Glutamatergic neuron (in vitro differentiated cells): Measurements from ENCODE around the gene AGPS. TPM values are rescaled to one million over a fixed set of nuclear protein-coding genes. Genes with fewer than 3 reads are reported as not detected.

ENCODE experiments used
- DNase-seq: peaks from one replicate; pipeline ENCODE4 v3.0.0; 2022
- H3K27ac Mint-ChIP-seq: one replicate; pipeline ENCODE4 v1.8.0; 2020; ENCODE audit warnings: mild to moderate bottlenecking, mixed read lengths, inconsistent platforms; ENCODE audit not compliant: unreplicated experiment
- H3K27me3 Mint-ChIP-seq: one replicate; pipeline ENCODE4 v1.8.0; 2020; ENCODE audit warnings: mild to moderate bottlenecking, moderate library complexity, mixed read lengths, inconsistent platforms; ENCODE audit not compliant: unreplicated experiment
- H3K36me3 Mint-ChIP-seq: one replicate; pipeline ENCODE4 v1.8.0; 2020; ENCODE audit warnings: mild to moderate bottlenecking, mixed read lengths, inconsistent platforms; ENCODE audit not compliant: unreplicated experiment
- H3K4me1 Mint-ChIP-seq: one replicate; pipeline ENCODE4 v1.8.0; 2020; ENCODE audit warnings: mild to moderate bottlenecking, low read depth, mixed read lengths, inconsistent platforms; ENCODE audit not compliant: unreplicated experiment
- H3K4me3 Mint-ChIP-seq: one replicate; pipeline ENCODE4 v1.8.0; 2020; ENCODE audit warnings: mild to moderate bottlenecking, mixed read lengths, inconsistent platforms; ENCODE audit not compliant: unreplicated experiment
- H3K9me3 Mint-ChIP-seq: one replicate; pipeline ENCODE4 v1.8.0; 2020; ENCODE audit warnings: mild to moderate bottlenecking, moderate library complexity, mixed read lengths, inconsistent platforms; ENCODE audit not compliant: unreplicated experiment
- total RNA-seq: library from RNA; stranded (reverse); fragmentation: NEBNext Ultra II Directional; extraction: Animal tissue kit (Norgen Biotek cat#: 25700); gene quantifications from one replicate; pipeline ENCODE4 v1.2.1, GENCODE V29; 2021; ENCODE audit not compliant: unreplicated experiment
- TF ChIP-seq, protein P1 (sequence below): fragments of 200-600 bp; sonication (generic); IDR thresholded peaks from one replicate; pipeline ENCODE4 v1.5.0; 2021; ENCODE audit not compliant: partially characterized antibody, unreplicated experiment

Gene AGPS
- total RNA-seq, 1 donor from 2014 or later: 50.8 TPM

GRCh38 chr2:177433402-177433801 lies 40.8 kb downstream of the AGPS start:
- H3K9me3 Mint-ChIP-seq: peaks cover 3% of the 10 kb centered on the region
- no peak for DNase-seq
- H3K4me3 Mint-ChIP-seq: no peak overlapping the region
- H3K27me3 Mint-ChIP-seq: no peaks in the 10 kb centered on the region
- H3K36me3 Mint-ChIP-seq: peaks cover 26% of the 10 kb centered on the region
- no peaks in the 10 kb centered on the region for H3K4me1 Mint-ChIP-seq
- no peak overlapping the region for H3K27ac Mint-ChIP-seq
- TF ChIP-seq, protein P1, sequence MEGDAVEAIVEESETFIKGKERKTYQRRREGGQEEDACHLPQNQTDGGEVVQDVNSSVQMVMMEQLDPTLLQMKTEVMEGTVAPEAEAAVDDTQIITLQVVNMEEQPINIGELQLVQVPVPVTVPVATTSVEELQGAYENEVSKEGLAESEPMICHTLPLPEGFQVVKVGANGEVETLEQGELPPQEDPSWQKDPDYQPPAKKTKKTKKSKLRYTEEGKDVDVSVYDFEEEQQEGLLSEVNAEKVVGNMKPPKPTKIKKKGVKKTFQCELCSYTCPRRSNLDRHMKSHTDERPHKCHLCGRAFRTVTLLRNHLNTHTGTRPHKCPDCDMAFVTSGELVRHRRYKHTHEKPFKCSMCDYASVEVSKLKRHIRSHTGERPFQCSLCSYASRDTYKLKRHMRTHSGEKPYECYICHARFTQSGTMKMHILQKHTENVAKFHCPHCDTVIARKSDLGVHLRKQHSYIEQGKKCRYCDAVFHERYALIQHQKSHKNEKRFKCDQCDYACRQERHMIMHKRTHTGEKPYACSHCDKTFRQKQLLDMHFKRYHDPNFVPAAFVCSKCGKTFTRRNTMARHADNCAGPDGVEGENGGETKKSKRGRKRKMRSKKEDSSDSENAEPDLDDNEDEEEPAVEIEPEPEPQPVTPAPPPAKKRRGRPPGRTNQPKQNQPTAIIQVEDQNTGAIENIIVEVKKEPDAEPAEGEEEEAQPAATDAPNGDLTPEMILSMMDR: no peak

GRCh38 chr2:177434475-177434874 lies 41.9 kb downstream of the AGPS start:
- H3K27ac Mint-ChIP-seq: no peak overlapping the region
- H3K36me3 Mint-ChIP-seq: peaks cover 19% of the 10 kb centered on the region
- TF ChIP-seq, protein P1: no peak

DNA sequence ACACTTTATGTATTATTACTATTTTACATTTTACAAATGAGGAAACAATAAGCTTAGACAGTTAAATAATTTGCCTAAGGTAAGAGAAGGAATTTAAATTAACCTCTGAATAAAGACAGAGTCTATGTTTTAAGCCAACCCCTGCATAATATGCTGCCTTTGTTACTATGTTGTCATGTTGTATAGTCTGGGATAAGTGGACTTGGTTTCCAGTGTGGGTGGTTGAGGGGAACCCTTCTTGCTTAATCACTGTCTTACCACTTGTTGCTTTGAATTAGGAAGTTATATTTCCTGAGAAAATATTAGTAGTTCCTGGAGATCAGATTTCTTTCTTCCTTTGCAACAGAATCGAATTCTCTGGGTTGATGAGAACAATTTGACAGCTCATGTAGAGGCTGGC lies 52.6 kb downstream of the AGPS start:
- H3K4me1 Mint-ChIP-seq: no peaks in the 10 kb centered on the region
- DNase-seq: no peak
- no peak overlapping the region for H3K27ac Mint-ChIP-seq
- peaks cover 4% of the 10 kb centered on the region for H3K36me3 Mint-ChIP-seq
- TF ChIP-seq, protein P1: no peak
- H3K4me3 Mint-ChIP-seq: no peak overlapping the region
- H3K9me3 Mint-ChIP-seq: peaks cover 2% of the 10 kb centered on the region
- H3K27me3 Mint-ChIP-seq: no peaks in the 10 kb centered on the region

More at GRCh38 chr2:177434475-177434874, 41.9 kb downstream of the AGPS start:
- H3K4me3 Mint-ChIP-seq: no peak overlapping the region
- DNase-seq: no peak
- no peaks in the 10 kb centered on the region for H3K4me1 Mint-ChIP-seq
- H3K9me3 Mint-ChIP-seq: peaks cover 3% of the 10 kb centered on the region
- H3K27me3 Mint-ChIP-seq: no peaks in the 10 kb centered on the region

DNA sequence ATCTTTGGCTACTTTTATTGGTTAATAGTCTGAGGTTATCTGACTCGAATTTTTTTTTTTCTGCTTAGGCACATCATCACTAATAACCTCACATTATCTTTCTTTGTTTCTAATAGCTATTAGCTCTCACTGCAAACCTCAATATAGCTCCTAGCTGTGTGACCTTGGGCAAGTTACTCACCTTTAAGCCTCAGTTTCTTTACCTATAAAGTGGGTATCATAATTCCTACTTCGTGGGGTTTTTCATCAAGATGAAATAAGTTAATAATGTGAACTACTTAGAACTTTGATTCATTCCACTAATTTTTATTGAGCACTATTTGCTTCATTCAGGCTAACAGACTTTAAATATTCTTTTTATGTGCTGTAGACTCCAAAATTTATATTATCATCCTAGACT lies 55.5 kb downstream of the AGPS start:
- H3K36me3 Mint-ChIP-seq: peaks cover 4% of the 10 kb centered on the region
- H3K27ac Mint-ChIP-seq: no peak overlapping the region
- TF ChIP-seq, protein P1: no peak
- peaks cover 2% of the 10 kb centered on the region for H3K9me3 Mint-ChIP-seq
- no peaks in the 10 kb centered on the region for H3K27me3 Mint-ChIP-seq
- DNase-seq: no peak
- H3K4me1 Mint-ChIP-seq: no peaks in the 10 kb centered on the region
- H3K4me3 Mint-ChIP-seq: no peak overlapping the region

- Mint-ChIP-seq H3K36me3 (peaks cover 8% of the 10 kb centered on the region), H3K4me3 (no peak overlapping the region), H3K27me3 (no peaks in the 10 kb centered on the region), H3K4me1 (no peaks in the 10 kb centered on the region), H3K27ac (no peak overlapping the region), H3K9me3 (peaks cover 5% of the 10 kb centered on the region)
- TF ChIP-seq, protein P1: no peak
- no peak for DNase-seq
Observed at GRCh38 chr2:177449159-177449558, 56.6 kb downstream of the AGPS start.
